HG02970 (cell line): Measurements from ENCODE around the gene NAT14.
"Not testable (repeated sequence)": the region's sequence is repeated elsewhere in the genome, so short reads cannot be mapped to it uniquely, and the experiment has no call there.

Experiments
- ATAC-seq: cut with Tn5 transposase; IDR thresholded peaks from one replicate; pipeline ENCODE4 v1.9.1; 2021; ENCODE audit warnings: mild to moderate bottlenecking, moderate library complexity, moderate number of reproducible peaks; ENCODE audit not compliant: unreplicated experiment, low FRiP score

Gene NAT14

GRCh38 chr19:55529636-55530234 is 44.7 kb downstream of the NAT14 start:
- no peak for ATAC-seq

- no peak for ATAC-seq
These were observed 46.0 kb downstream of the NAT14 start for GRCh38 chr19:55530996-55531395.

- not testable (repeated sequence) for ATAC-seq
These were observed 49.3 kb downstream of the NAT14 start for GRCh38 chr19:55534280-55534679.

DNA sequence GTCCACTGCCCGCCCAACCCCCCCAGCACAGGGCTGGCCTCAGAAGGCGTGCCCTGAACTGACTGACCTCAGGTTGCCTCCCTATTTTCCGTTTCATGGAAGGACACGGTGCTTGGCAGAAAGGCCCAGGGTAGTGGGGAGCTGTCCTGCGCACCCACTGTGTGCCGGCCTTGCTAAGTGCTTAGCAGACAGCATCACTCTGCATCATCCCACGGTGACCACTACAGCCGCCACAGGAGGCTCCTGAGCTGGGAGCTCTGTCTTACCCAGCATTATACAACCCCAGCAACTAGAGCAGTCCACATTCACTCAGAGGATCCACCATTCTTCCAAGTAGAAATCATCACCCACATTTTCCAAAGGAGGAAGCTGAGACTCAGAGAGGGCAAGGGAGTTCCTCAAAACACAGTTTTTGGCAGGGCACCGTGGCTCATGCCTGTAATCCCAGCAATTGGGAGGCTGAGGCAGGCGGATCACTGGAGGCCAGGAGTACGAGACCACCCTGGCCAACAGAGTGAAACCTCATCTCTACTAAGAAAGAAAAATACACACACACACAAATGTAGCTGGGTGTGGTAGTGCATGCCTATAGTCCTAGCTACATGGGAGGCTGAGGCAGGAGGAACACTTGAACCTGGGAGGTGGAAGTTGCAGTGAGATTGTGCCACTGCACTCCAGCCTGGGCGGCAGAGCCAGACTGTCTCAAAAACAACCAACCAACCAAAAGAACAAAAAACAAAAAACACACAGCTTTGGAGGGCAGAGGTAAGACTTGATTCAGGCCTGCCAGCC is 50.4 kb downstream of the NAT14 start:
- no peak for ATAC-seq

DNA sequence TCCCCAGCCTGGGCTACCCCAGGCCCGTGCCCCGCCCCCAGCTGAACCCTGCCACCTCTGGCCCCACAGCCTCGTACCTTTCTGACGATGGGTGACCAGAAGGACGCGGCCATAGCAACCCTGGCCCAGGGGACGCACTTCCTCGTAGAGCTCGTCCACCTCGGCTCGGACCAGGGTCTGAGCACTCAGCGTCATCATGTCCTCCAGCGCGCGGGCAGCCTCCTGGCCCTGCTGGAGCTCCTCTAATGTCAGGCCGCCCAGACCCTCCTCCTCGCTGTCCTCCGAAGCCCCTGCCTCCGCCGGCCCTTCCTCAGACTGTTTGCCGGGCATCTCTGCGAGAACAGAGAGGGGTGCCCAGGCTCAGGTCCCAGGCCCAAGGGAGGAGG is 51.0 kb downstream of the NAT14 start:
- ATAC-seq, result no peak

DNA sequence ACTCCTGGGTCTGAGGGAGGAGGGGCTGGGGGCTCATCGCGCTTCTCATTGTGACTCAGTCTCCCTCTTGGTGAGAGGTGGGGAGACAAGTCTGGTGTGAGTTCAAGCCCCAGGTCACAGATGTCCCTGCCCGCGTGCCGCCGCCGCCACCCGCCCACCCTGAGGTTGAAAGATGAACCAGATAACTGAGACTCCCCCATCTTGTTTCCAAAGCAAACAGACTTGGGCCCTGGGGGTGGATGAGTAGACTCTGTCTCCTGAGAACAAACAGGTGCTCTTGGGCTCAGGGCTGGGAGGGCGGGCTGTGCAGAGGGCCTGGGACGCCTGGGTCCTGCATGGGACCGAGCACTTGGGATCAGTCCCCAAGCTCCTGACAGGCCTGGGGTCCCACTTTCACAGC is 51.4 kb downstream of the NAT14 start:
- no peak for ATAC-seq
